ENCODE data around the gene MICA.

DNA sequence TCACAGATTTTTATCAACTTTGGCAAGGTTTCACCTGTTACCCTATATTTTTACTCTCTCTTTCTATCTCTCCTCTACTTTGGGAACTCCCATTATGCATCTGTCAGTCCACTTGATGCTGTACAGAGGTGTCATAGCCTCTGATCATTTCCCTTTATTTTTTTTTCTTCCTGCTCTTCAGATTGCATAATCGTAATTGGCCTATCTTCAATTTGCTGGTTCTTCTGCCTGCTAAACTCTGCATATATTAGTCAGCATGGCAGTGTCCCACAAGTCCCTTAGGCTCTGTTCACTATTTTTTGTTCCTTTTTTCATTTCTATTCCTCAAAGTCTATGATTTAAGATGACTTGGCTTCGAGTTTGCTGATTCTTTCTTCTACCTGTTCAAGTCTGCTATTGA, 49.9 kb downstream of the MICA start:
- TF ChIP-seq GATA2 (IDR thresholded peaks at IDR 0.05; ENCODE audit: low read depth, low read length) (no peak), GATA3 (IDR thresholded peaks at IDR 0.05; ENCODE audit: low read depth, low read length) (no peak)

Data from SH-SY5Y (cell line).